GM19099 (cell line): ENCODE data around the gene TMEM129.

Source experiments
- POLR2A ChIP-seq: IDR thresholded peaks from 3 replicates; pipeline ENCODE4 v1.6.1; 2011; ENCODE audit warnings: low read depth; ENCODE audit not compliant: insufficient read length; ENCODE audit errors: extremely low read depth

Gene TMEM129, protein sequence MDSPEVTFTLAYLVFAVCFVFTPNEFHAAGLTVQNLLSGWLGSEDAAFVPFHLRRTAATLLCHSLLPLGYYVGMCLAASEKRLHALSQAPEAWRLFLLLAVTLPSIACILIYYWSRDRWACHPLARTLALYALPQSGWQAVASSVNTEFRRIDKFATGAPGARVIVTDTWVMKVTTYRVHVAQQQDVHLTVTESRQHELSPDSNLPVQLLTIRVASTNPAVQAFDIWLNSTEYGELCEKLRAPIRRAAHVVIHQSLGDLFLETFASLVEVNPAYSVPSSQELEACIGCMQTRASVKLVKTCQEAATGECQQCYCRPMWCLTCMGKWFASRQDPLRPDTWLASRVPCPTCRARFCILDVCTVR

DNA sequence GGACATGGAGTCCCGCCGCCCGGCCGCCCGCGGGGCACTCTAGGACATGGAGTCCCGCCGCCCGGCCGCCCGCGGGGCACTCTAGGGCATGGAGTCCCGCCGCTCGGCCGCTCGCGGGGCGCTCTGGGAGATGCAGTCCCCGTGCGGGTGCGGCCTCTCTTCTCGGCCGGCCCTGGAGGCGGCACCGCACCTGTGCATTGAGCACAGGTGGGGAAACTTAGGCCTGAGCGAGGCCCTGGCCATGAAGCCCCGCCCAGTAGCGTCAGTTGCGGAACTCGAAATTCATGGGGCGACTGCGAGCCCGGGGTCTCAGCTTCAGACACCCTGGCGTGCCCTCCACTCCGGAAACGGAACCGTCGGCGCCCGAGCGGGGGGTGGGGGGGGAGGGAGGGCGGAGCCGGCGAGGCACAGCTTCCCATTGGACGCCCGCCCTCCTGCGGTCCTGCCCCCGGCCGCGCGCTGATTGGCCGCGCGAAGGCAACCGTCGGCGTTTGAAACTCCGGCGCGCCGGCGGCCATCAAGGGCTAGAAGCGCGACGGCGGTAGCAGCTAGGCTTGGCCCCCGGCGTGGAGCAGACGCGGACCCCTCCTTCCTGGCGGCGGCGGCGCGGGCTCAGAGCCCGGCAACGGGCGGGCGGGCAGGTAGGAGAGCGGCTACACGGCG, at the start of gene TMEM129, which contains the start of gene TACC3:
Gene TMEM129, minus strand, starts transcription at position 321 of the 663 bp plus-strand sequence. CDS start 486 bp downstream, outside the sequence.
Gene TACC3, plus strand, starts transcription at position 519 of the 663 bp plus-strand sequence. CDS start 1,901 bp downstream, outside the sequence.
- peak; percentile 36 for TF ChIP-seq POLR2A

DNA sequence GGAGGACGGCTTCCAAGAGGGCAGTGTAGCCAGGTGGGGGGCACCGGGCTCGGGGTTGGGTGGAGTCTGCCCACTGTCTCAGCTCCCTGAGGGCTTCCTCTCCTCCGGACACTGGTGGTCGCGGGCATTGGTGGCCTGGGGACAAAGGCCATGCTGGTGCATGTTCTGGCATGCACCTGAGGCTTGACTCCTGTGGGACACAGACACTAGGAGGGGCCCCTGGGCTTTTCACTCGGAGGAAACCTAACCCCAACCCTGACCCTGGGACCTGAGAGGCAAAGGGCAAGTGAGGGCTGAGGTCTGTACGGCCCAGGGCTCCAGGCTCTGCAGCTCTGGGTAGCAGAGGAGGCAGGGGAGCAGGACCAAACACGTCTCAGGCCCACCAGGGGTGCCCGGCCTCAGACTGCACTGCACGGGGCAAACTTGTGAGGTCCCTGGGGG, 49.7 kb upstream of the TMEM129 start:
- TF ChIP-seq POLR2A, result no peak

DNA sequence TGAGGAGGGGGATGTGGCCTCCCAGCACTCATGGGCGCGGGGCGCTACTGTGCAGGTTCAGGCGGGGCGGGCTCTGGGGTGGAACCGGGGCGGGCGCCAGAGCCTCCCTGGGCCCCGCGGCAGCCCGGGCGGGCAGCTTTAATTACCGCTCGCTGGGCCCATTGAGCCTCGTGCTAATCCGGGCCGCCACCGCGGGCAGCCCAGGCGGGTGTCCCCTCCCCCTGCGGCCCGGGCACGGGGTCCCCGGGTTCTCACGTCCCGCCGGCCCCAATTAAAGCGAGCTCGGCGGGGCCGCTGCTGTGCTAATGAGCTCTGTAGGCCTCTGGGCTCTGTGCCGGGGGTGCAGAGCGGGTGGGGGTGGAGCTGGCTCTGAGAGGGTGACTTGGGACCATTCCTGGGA, 49.1 kb upstream of the TMEM129 start:
- TF ChIP-seq POLR2A, result no peak

DNA sequence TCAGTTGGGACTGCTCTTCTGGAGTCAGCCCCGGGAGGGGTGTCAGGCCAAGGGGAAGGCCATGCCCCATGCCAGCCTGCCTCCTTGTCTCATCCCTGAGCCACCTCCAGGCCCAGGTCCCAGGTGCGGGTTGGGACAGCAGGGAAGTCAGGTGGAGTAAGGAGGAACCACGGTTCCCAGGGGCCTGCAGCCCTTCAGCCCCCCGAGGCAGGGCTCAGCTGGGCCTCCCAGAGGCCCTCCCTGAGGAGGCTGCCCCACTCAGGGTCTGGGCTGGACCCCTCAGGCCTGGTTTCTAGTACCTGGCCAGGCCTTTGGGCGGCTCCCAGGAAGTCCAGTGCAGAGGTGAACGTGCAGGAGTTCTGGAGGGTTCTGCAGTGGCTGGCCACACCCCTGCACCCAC, 48.6 kb upstream of the TMEM129 start:
- TF ChIP-seq POLR2A, result no peak

DNA sequence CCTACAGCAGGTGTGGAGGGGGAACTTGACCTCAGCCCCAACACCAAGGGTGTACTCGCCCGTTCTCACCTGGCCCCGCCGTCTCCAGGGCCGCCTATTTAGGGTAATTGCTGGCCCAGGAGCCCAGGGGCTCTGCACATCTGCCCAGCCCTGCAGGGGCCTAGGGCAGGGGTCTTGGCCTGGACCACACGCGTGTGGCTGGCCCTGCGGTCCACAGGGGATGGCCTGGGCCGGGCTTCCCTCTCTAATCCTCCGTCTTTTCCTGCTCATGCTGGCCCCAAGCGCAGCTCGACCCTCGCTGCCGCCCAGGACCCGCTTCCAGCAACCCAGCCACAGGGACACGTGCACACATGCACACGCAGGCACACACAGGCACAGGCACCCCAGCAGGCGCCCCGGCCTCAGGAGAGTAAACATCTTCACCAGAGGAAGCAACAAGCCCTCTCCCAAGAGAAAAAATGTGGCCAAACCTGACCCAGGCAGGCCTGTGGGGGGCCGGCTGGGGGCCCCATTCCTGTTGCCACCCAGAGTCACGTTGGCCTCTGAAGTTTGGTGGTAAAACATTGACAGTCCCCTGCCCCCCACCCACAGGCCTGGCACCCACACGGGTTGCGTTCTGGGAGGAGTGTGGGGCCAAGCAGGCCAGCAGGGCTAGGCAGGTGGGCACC, 47.4 kb upstream of the TMEM129 start:
- no peak for TF ChIP-seq POLR2A

DNA sequence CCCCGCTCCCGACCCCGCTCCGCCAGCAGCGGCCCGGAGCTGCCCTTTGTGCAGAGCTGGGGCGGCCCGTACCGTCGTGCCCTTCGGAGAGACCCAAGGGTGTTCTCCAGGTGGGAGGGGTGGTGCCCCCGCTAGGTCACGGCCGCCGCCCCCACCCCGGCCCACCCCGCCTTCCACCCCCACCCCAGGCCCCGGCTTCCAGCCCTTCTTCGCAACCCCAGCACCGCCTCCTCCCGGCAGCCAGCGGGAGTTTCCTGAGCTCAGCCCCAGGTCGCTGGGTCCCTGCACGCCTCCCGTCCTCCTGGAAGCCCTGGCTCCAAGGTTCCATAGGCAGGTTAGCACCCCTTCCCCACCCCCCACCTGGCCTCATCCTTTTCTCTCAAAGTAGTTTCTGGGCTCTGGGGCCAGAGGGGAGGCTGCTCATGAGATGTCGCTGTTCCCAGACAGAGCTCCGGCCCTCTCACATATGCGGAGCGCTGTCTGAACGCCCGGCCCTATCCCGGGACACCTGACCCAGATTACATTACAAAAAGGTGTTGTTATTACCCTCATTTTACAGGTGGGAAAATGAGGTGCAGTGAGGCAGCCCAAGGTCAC, 46.7 kb upstream of the TMEM129 start:
- no peak for TF ChIP-seq POLR2A

DNA sequence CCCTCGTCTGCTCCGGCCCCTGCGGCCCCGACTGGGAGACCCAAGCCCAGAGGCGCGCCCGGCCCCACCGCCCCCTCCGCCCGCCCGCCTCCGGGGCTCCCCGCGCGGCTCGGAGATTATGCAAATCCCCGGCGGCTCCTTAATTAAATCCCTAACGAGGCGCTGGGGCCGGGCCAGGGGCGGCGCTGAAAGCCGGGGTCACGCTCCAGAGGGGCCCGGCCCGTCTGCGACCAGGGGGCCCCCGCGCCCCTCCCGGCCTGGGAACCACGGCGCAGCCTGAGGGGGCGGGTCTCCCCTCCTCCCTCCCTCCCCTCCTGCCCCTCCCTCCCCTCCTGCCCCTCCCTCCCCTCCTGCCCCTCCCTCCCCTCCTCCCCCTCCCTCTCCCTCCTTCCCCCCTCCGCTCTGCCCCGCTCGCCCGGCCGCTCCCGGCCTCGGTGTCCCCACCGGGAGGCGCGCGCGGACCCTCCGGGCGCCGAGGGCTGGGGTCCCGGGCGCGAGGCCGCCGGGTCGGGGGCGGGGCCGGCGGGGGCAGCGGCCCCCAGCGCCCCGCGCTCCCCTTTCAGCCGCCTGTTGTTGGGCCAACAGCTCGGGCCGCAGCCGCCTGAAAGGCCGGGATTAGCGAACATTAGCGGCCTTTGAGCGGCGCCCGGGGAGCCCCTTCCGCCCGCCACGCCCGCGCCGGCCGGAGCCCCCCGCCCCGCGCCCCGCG, 46.1 kb upstream of the TMEM129 start:
- no peak for TF ChIP-seq POLR2A

DNA sequence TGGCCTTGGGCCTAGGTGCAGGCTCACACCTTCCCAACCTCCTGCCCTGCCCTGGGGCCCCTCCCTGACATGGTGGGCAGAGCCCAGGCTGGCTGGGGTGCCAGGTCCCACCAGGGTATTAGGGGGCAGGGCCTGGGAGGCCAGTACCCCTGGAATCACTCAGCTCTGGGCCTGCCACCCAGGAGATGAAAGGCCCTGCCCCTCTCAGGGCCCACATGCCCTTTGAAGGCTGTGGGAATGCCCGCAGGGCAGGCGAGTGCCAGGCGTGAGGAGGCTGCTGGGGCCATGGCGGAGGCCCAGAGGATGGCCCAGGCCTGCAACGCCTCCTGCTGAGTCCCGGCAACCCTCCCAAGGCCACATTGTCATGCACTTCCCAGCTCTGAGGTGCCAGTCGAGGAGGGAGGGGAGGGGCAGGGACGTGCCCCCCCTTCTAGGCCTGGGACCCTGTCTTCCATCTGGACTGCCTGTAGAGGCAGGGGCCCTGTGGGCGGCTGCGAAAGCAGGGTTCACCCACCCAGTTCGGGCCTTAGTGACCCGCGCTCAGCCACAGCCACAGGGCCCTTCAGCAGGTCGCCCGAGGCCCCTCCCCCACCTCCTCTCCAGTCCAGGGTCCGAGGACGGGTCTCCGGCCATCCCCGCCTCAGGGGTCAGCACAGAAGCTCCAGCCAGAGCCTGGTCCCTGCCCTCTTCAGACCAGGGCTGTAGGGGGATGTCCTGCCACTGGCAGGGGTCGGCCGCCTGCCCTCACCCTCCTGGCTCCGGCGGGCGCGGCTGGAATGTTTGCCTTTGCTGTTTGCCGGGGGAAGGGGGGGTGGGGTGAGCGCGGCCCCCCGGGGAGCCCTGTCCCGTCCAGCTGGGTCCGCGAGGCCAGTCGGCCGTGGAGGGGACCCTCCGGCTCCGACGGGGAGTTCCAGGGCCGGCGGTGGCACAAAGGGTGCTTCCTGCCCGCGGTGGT, 45.3 kb upstream of the TMEM129 start:
- TF ChIP-seq POLR2A, result no peak

DNA sequence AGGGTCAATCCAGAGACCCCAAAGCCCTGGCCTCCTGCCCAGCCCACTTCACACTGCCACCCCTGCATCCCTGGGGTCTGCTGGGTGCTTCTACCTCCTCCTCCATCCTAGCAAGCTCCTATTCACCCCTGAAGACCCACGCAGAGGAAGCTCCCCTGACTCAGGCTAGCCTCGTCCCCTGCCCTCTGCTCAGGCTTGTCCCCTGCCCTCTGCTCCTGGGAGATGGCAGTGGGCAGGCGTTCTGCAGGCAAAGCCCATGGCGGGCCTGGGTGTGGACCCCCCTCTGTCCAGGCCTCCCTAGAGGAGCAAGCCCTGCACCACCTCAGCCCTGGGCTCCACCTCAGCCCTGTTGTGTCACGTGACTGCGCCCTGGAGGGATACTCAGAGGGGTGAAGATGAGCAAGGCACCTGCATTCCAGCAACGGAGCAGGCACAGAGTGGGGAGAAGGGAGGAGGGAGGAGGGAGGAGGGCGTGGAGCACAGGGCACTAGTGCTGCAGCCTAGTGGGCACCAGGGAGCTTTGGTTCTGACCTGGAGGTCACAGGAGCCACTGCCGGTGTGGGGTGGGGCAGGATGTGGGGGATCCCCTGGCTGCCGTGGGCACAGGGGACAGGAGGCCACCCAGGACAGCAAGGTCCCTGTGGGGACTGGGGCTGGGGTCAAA, 44.4 kb upstream of the TMEM129 start:
- TF ChIP-seq POLR2A, result no peak

DNA sequence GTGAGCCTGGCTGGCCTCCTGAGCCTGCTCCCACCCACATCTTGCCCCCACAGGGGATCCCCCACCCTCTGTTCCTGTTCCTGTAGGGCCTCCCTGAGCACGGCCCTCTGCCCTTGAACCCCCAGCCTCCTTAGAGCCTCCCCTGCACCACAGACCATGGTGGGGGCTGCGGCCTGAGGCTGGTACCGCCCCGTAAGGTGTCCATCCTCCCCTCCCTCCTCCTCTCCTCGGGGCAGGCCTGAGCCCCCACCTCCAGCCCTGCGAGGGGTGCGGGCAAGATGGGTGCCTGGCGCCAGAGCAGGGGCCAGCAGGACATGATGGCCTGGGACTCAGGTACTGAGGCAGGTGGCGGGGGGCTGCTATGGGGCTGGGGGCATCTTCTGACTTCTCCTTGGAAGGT, 43.5 kb upstream of the TMEM129 start:
- no peak for TF ChIP-seq POLR2A

DNA sequence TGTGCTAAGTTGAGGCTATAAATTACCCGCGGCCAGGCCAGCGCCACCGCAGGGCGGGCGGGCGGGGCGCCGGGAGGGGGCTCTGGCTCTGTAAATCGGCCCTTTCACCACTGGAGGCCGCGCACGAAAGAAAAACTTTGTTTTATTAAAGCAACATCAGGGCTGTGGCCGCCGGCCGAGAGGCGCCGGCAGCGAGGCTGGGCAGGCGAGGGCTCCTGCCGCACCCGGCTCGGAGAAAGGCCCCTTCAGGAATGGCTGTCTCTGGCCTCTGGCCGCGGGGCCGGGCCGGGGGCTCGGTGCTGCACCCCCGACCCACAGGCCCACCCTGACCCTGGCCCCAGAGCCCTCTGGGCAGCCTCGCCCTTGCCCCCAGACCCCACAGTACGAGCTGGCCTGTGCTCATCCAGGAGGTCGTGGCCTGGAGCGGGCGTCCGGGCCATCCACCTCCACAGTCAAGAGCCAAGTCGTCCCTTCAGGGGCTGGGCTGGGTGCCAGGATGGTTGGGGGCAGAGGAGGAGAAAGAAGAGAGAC, 42.5 kb upstream of the TMEM129 start:
- TF ChIP-seq POLR2A, result no peak

DNA sequence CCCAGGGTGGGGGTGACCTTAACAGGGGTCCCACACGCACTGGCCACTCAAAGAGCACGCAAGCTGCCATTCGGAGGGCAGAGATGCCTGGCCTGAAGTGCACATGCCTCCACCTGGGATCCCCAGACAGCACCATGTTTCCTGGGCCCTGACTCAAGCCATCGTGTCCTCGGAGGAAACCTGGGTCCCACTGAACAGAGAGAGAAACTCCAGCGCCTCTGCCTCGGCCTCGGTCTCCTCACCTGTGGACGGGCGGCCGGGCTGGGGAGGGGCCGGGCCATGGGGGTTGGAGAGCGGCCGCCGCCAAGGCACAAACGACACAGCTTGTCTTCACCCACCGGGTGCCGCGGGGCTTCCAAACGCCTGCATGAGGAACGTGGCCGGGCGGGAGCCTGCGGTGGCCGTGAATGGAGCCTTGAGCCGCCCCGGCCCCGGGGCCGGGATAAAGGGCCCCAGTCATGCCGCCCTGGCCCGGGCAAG, 42.0 kb upstream of the TMEM129 start:
- no peak for TF ChIP-seq POLR2A
